ENCODE results near the gene MAD2L2. TPM values are rescaled to one million over a fixed set of nuclear protein-coding genes. Genes with fewer than 3 reads are reported as not detected.
A peak's percentile ranks its signal among the peaks of the same experiment; 100 is the strongest.

Gene MAD2L2
- total RNA-seq, 4 donors from 2014 or later, result 5.2 to 11.4 (median 7.1) TPM

- no peak overlapping the region for H3K4me3 ChIP-seq
- H3K9me3 ChIP-seq, result no peaks in the 10 kb centered on the region
- WGBS, 2 donors (ENCODE audit: low coverage in 1 of 2), result 64 to 80% methylated on average over 2 to 17 of the region's 17 CpGs
- intact Hi-C loops (cut with DNase I; ENCODE audit: low total_unique reads), result loop anchor here (5.0 kb wide), 1 partner anchor 64 kb away; no protein-coding TSS in a partner anchor
- no peak overlapping the region for H3K27ac ChIP-seq
- H3K27me3 ChIP-seq, result peaks cover 43% of the 10 kb centered on the region
- TF ChIP-seq EP300 (IDR thresholded peaks at IDR 0.05; ENCODE audit: low read depth) (no peak), POLR2A (IDR thresholded peaks at IDR 0.05) (no peak), CTCF (IDR thresholded peaks at IDR 0.05) (no peak), POLR2AphosphoS5 (IDR thresholded peaks at IDR 0.05) (no peak)
- peaks cover 22 to 44% (median 36%) of the 10 kb centered on the region in 4 donors for H3K4me1 ChIP-seq
- in situ Hi-C loops (cut with MboI; ENCODE audit: low pct_ligation_motif_present in 1 of 4, low pct_unique_long_range_greater_than_20kb in 1 of 4, low sequenced_read_pairs in 3 of 4), result no loop called here
- H3K36me3 ChIP-seq, result no peaks in the 10 kb centered on the region
- no peak for DNase-seq
Observed at GRCh38 chr1:11653101-11653860, 27.7 kb downstream of the MAD2L2 start.

- DNase-seq, result no peak
- WGBS, 2 donors (ENCODE audit: low coverage in 1 of 2), result 82% methylated on average over 11 of the region's 11 CpGs; no CpG with 5 or more reads in 1 of the 2 donors
- intact Hi-C loops (cut with DNase I; ENCODE audit: low total_unique reads) (loop anchor here (5.0 kb wide), 1 partner anchor 65 kb away; no protein-coding TSS in a partner anchor), in situ Hi-C loops (cut with MboI; ENCODE audit: low pct_ligation_motif_present in 1 of 4, low pct_unique_long_range_greater_than_20kb in 1 of 4, low sequenced_read_pairs in 3 of 4) (no loop called here)
- H3K4me3 ChIP-seq, result no peak overlapping the region
- no peaks in the 10 kb centered on the region for H3K36me3 ChIP-seq
- TF ChIP-seq EP300 (IDR thresholded peaks at IDR 0.05; ENCODE audit: low read depth) (no peak), POLR2AphosphoS5 (IDR thresholded peaks at IDR 0.05) (no peak), POLR2A (IDR thresholded peaks at IDR 0.05) (no peak), CTCF (IDR thresholded peaks at IDR 0.05) (no peak)
- H3K27ac ChIP-seq, result no peak overlapping the region
- H3K4me1 ChIP-seq, result peaks cover 22 to 47% (median 38%) of the 10 kb centered on the region in 4 donors
- H3K9me3 ChIP-seq, result no peaks in the 10 kb centered on the region
- peaks cover 53% of the 10 kb centered on the region for H3K27me3 ChIP-seq
Observed at GRCh38 chr1:11652203-11652780, 28.7 kb downstream of the MAD2L2 start.

GRCh38 chr1:11651017-11651416 lies 29.9 kb downstream of the MAD2L2 start:
- DNase-seq, result no peak
- intact Hi-C loops (cut with DNase I; ENCODE audit: low total_unique reads) (loop anchor here (5.0 kb wide), 1 partner anchor 66 kb away; no protein-coding TSS in a partner anchor), in situ Hi-C loops (cut with MboI; ENCODE audit: low pct_ligation_motif_present in 1 of 4, low pct_unique_long_range_greater_than_20kb in 1 of 4, low sequenced_read_pairs in 3 of 4) (no loop called here)
- H3K27me3 ChIP-seq, result peaks cover 55% of the 10 kb centered on the region
- H3K4me3 ChIP-seq, result no peak overlapping the region
- 84 to 96% methylated on average over 3 to 4 of the region's 4 CpGs for WGBS, 2 donors (ENCODE audit: low coverage in 1 of 2)
- H3K27ac ChIP-seq, result no peak overlapping the region
- H3K9me3 ChIP-seq, result no peaks in the 10 kb centered on the region
- H3K4me1 ChIP-seq, result peaks cover 22 to 47% (median 38%) of the 10 kb centered on the region in 4 donors
- H3K36me3 ChIP-seq, result no peaks in the 10 kb centered on the region
- no peak for TF ChIP-seq CTCF (IDR thresholded peaks at IDR 0.05)
- TF ChIP-seq POLR2A (IDR thresholded peaks at IDR 0.05), result no peak
- TF ChIP-seq POLR2AphosphoS5 (IDR thresholded peaks at IDR 0.05), result no peak
- no peak for TF ChIP-seq EP300 (IDR thresholded peaks at IDR 0.05; ENCODE audit: low read depth)

DNA sequence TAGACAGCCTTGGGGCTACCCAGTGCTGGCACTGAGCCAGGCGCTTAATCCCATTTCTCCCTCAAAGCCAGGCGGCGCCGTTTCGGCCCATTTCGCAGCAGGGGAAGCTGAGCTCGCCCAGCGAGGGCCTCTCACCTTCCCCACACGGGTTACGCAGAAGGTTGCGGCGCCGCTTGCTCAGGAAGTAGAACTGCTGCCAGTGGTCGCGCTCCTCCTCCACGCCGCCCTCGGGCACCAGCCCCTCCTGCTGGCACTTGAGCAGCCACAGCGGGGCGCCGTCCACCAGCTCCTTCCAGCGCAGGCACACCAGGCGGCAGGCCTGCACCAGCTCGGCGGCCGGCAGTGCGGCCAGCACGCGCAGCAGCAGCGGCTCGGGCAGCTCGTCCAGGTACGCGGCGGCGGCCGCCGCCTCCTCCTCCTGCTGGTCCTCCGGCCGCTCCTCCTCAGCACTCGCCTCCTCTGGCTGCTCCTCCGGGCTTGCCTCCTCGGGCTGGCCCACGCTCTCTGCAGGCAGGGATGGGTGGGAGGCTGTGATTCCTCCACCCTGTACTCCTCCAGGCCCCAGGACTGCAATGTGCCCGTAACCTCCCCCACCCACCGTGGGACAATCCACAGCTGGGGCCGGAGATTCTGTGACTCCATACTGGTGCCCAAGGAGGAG lies 30.5 kb downstream of the MAD2L2 start:
- no peak for TF ChIP-seq POLR2AphosphoS5 (IDR thresholded peaks at IDR 0.05)
- TF ChIP-seq CTCF (IDR thresholded peaks at IDR 0.05), result peak; percentile 46 to 79 (median 58)
- TF ChIP-seq POLR2A (IDR thresholded peaks at IDR 0.05), result no peak
- Histone ChIP-seq H3K9me3 (no peaks in the 10 kb centered on the region), H3K4me1 (peaks cover 17 to 43% (median 34%) of the 10 kb centered on the region in 4 donors), H3K27ac (no peak overlapping the region), H3K27me3 (peaks cover 55% of the 10 kb centered on the region), H3K4me3 (peak overlapping the region in 1 of 4 donors; percentile 27), H3K36me3 (no peaks in the 10 kb centered on the region)
- intact Hi-C loops (cut with DNase I; ENCODE audit: low total_unique reads), result loop anchor here (5.0 kb wide), 1 partner anchor 67 kb away; no protein-coding TSS in a partner anchor
- 12% methylated on average over 19 of the region's 47 CpGs; no CpG with 5 or more reads in 1 of the 2 donors for WGBS, 2 donors (ENCODE audit: low coverage in 1 of 2)
- in situ Hi-C loops (cut with MboI; ENCODE audit: low pct_ligation_motif_present in 1 of 4, low pct_unique_long_range_greater_than_20kb in 1 of 4, low sequenced_read_pairs in 3 of 4), result no loop called here
- peak; percentile 84 for DNase-seq

Data from transverse colon (tissue), 4 donors.